GM19351 (cell line): ENCODE results near the gene MEPCE.

Experiments
- ATAC-seq: cut with Tn5 transposase; IDR thresholded peaks from one replicate; pipeline ENCODE4 v1.9.1; 2021; ENCODE audit warnings: mild to moderate bottlenecking, moderate library complexity; ENCODE audit not compliant: unreplicated experiment

Gene MEPCE

GRCh38 chr7:100457033-100457432, 27.4 kb downstream of the MEPCE start:
- no peak for ATAC-seq

GRCh38 chr7:100464210-100464660, 34.6 kb downstream of the MEPCE start, which contains the start of gene SPACDR:
TSS of gene SPACDR (minus strand) at chr7:100464260. CDS start at chr7:100464025, 235 bp downstream.
- no peak for ATAC-seq

GRCh38 chr7:100464791-100465190, 35.2 kb downstream of the MEPCE start:
- ATAC-seq = no peak

- no peak for ATAC-seq
Measured at GRCh38 chr7:100465299-100465698, 35.7 kb downstream of the MEPCE start.

GRCh38 chr7:100465702-100466311, 36.2 kb downstream of the MEPCE start:
- no peak for ATAC-seq

GRCh38 chr7:100466653-100467605, 37.3 kb downstream of the MEPCE start:
- ATAC-seq = no peak

GRCh38 chr7:100467638-100468373, 38.2 kb downstream of the MEPCE start:
- no peak for ATAC-seq

GRCh38 chr7:100469227-100470044, 39.8 kb downstream of the MEPCE start:
- ATAC-seq = no peak

- no peak for ATAC-seq
Measured at GRCh38 chr7:100471021-100471420, 41.4 kb downstream of the MEPCE start.

- ATAC-seq = no peak
Measured at GRCh38 chr7:100472121-100472851, 42.7 kb downstream of the MEPCE start.

- no peak for ATAC-seq
Measured at GRCh38 chr7:100472854-100473499, 43.3 kb downstream of the MEPCE start.

GRCh38 chr7:100475549-100475948, 45.9 kb downstream of the MEPCE start:
- no peak for ATAC-seq

- no peak for ATAC-seq
Measured at GRCh38 chr7:100476101-100476780, 46.6 kb downstream of the MEPCE start.

GRCh38 chr7:100476903-100477870, 47.6 kb downstream of the MEPCE start:
- no peak for ATAC-seq

GRCh38 chr7:100477871-100478267, 48.2 kb downstream of the MEPCE start:
- ATAC-seq = no peak

GRCh38 chr7:100478958-100479660, 49.5 kb downstream of the MEPCE start, which contains the start of gene TSC22D4:
TSS of gene TSC22D4 (minus strand) at chr7:100479214. CDS start at chr7:100478038, 1,176 bp downstream.
- ATAC-seq = peak; percentile 58

GRCh38 chr7:100481466-100481865, 51.8 kb downstream of the MEPCE start:
- no peak for ATAC-seq
